ENCODE data around the gene LILRA6.
A peak's percentile ranks its signal among the peaks of the same experiment; 100 is the strongest.

Gene LILRA6

GRCh38 chr19:54271106-54271505 is 28.5 kb upstream of the LILRA6 start:
- TF ChIP-seq, protein P1, sequence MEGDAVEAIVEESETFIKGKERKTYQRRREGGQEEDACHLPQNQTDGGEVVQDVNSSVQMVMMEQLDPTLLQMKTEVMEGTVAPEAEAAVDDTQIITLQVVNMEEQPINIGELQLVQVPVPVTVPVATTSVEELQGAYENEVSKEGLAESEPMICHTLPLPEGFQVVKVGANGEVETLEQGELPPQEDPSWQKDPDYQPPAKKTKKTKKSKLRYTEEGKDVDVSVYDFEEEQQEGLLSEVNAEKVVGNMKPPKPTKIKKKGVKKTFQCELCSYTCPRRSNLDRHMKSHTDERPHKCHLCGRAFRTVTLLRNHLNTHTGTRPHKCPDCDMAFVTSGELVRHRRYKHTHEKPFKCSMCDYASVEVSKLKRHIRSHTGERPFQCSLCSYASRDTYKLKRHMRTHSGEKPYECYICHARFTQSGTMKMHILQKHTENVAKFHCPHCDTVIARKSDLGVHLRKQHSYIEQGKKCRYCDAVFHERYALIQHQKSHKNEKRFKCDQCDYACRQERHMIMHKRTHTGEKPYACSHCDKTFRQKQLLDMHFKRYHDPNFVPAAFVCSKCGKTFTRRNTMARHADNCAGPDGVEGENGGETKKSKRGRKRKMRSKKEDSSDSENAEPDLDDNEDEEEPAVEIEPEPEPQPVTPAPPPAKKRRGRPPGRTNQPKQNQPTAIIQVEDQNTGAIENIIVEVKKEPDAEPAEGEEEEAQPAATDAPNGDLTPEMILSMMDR (IDR thresholded peaks at IDR 0.05; ENCODE audit: unreplicated experiment in 3 of 3), result no peak
- peaks cover 3% of the 10 kb centered on the region for H3K9me3 Mint-ChIP-seq
- H3K4me3 Mint-ChIP-seq, result no peak overlapping the region
- peaks cover 25% of the 10 kb centered on the region for H3K27me3 Mint-ChIP-seq (ENCODE audit: low read depth)
- no peaks in the 10 kb centered on the region for H3K36me3 Mint-ChIP-seq (ENCODE audit: low read depth)
- H3K4me1 Mint-ChIP-seq, result no peaks in the 10 kb centered on the region
- H3K27ac Mint-ChIP-seq, result no peak overlapping the region

- H3K9me3 Mint-ChIP-seq, result peaks cover 3% of the 10 kb centered on the region
- no peak overlapping the region for H3K4me3 Mint-ChIP-seq
- TF ChIP-seq, protein P1 (IDR thresholded peaks at IDR 0.05; ENCODE audit: unreplicated experiment in 3 of 3), result no peak
- peaks cover 18% of the 10 kb centered on the region for H3K27me3 Mint-ChIP-seq (ENCODE audit: low read depth)
- no peaks in the 10 kb centered on the region for H3K36me3 Mint-ChIP-seq (ENCODE audit: low read depth)
- no peaks in the 10 kb centered on the region for H3K4me1 Mint-ChIP-seq
- no peak overlapping the region for H3K27ac Mint-ChIP-seq
Measured at GRCh38 chr19:54268936-54269335, 26.3 kb upstream of the LILRA6 start.

- Mint-ChIP-seq H3K4me1 (no peaks in the 10 kb centered on the region), H3K4me3 (no peak overlapping the region), H3K9me3 (peaks cover 3% of the 10 kb centered on the region), H3K27ac (no peak overlapping the region), H3K36me3 (ENCODE audit: low read depth) (no peaks in the 10 kb centered on the region), H3K27me3 (ENCODE audit: low read depth) (peaks cover 7% of the 10 kb centered on the region)
- TF ChIP-seq, protein P1 (IDR thresholded peaks at IDR 0.05; ENCODE audit: unreplicated experiment in 3 of 3), result peak; percentile 70 to 75 (median 71)
Measured at GRCh38 chr19:54266133-54266532, 23.5 kb upstream of the LILRA6 start.

GRCh38 chr19:54262470-54262869 is 19.9 kb upstream of the LILRA6 start:
- Mint-ChIP-seq H3K4me1 (no peaks in the 10 kb centered on the region), H3K27ac (no peak overlapping the region), H3K4me3 (no peak overlapping the region), H3K9me3 (no peaks in the 10 kb centered on the region), H3K36me3 (ENCODE audit: low read depth) (no peaks in the 10 kb centered on the region), H3K27me3 (ENCODE audit: low read depth) (peaks cover under 1% of the 10 kb centered on the region)
- TF ChIP-seq, protein P1 (IDR thresholded peaks at IDR 0.05; ENCODE audit: unreplicated experiment in 3 of 3), result no peak

DNA sequence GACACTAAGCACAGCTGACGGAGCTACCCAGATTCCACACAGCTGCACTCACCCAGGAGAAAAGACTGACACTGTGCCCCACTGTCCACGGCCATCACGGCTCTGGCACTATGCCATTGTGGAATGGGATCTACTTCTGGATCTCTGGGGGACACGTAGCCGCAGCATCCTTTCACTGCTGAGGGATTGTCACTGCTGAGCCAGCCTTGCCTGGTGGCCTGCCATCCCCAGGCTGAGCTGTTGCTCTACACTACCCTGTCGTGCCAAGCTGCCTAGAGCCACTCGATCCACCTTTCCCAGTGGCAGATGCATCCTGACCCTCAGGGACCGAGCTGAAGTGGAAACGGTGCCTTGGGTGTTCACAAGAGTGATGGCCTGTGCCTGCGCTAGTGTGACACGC is 19.5 kb upstream of the LILRA6 start:
- Mint-ChIP-seq H3K36me3 (ENCODE audit: low read depth) (no peaks in the 10 kb centered on the region), H3K4me1 (no peaks in the 10 kb centered on the region), H3K27me3 (ENCODE audit: low read depth) (no peaks in the 10 kb centered on the region), H3K4me3 (no peak overlapping the region), H3K27ac (no peak overlapping the region), H3K9me3 (no peaks in the 10 kb centered on the region)
- TF ChIP-seq, protein P1 (IDR thresholded peaks at IDR 0.05; ENCODE audit: unreplicated experiment in 3 of 3), result no peak

- H3K27me3 Mint-ChIP-seq (ENCODE audit: low read depth), result no peaks in the 10 kb centered on the region
- H3K36me3 Mint-ChIP-seq (ENCODE audit: low read depth), result no peaks in the 10 kb centered on the region
- no peaks in the 10 kb centered on the region for H3K4me1 Mint-ChIP-seq
- no peak within 1 kb of the TSS for H3K27ac Mint-ChIP-seq
- no peak within 1 kb of the TSS for H3K4me3 Mint-ChIP-seq
- H3K9me3 Mint-ChIP-seq, result no peaks in the 10 kb centered on the region
- TF ChIP-seq, protein P1 (IDR thresholded peaks at IDR 0.05; ENCODE audit: unreplicated experiment in 3 of 3), result no peak
Measured at GRCh38 chr19:54257116-54257480, 14.5 kb upstream of the LILRA6 start, which contains the start of gene LILRB5. Gene LILRB5 (minus strand): TSS chr19:54257273. CDS start chr19:54257193, 80 bp downstream.
